Epithelial cell of esophagus (primary cell): ENCODE measurements around the gene COQ4.

Experiments
- DNase-seq: peaks from one replicate; pipeline ENCODE4 v3.0.0; 2010; ENCODE audit warnings: low read depth
- H3K4me3 ChIP-seq: 2 replicates; pipeline ENCODE4 v1.5.1; 2011; ENCODE audit warnings: mild to moderate bottlenecking, low read length, control low read depth
- CTCF ChIP-seq: IDR thresholded peaks from 2 replicates; pipeline ENCODE4 v1.5.1; 2011; ENCODE audit warnings: low read depth, mild to moderate bottlenecking, low read length, control low read depth, inconsistent platforms; ENCODE audit not compliant: insufficient read depth; ENCODE audit errors: missing control alignments

COQ4 gene

GRCh38 chr9:128309551-128309950, 13.1 kb upstream of the COQ4 start:
- H3K4me3 ChIP-seq = no peak overlapping the region
- DNase-seq = no peak
- no peak for TF ChIP-seq CTCF

GRCh38 chr9:128310461-128310860, 12.2 kb upstream of the COQ4 start:
- H3K4me3 ChIP-seq = no peak overlapping the region
- TF ChIP-seq CTCF = no peak
- DNase-seq = no peak

- no peak overlapping the region for H3K4me3 ChIP-seq
- DNase-seq = no peak
- no peak for TF ChIP-seq CTCF
These were observed 7.9 kb upstream of the COQ4 start for GRCh38 chr9:128314697-128315096.

- no peak overlapping the region for H3K4me3 ChIP-seq
- no peak for DNase-seq
- no peak for TF ChIP-seq CTCF
These were observed 6.2 kb upstream of the COQ4 start for GRCh38 chr9:128316421-128316820.

GRCh38 chr9:128317629-128318028, 5.0 kb upstream of the COQ4 start:
- peak; percentile 18 for DNase-seq
- no peak overlapping the region for H3K4me3 ChIP-seq
- TF ChIP-seq CTCF = no peak

- TF ChIP-seq CTCF = no peak
These were observed 1.3 kb upstream of the COQ4 start for GRCh38 chr9:128321343-128321742.

GRCh38 chr9:128321879-128322403, 698 bp upstream of the COQ4 start:
- no peak for DNase-seq
- no peak for TF ChIP-seq CTCF

More at GRCh38 chr9:128321343-128321742, 1.3 kb upstream of the COQ4 start:
- peak overlapping the region; percentile 98 for H3K4me3 ChIP-seq
- no peak for DNase-seq

More at GRCh38 chr9:128321879-128322403, 698 bp upstream of the COQ4 start:
- peak overlapping the region; percentile 98 for H3K4me3 ChIP-seq
